Stimulated activated naive CD8-positive, alpha-beta T cell treated with anti-CD3 and anti-CD28 coated beads, Interleukin-15, Interleukin-2, amounts not matched to agents 100 U/mL and 50 U/mL, for 24 hours (primary cell): Measurements from ENCODE around the gene GEMIN4.

ENCODE experiments used
- ATAC-seq: fragments of 150-1000 bp; cut with Tn5 transposase; one replicate; pipeline ENCODE4 v1.10.0; 2021
- DNase-seq: peaks from one replicate; pipeline ENCODE4 v3.0.0; 2021

GEMIN4 gene

DNA sequence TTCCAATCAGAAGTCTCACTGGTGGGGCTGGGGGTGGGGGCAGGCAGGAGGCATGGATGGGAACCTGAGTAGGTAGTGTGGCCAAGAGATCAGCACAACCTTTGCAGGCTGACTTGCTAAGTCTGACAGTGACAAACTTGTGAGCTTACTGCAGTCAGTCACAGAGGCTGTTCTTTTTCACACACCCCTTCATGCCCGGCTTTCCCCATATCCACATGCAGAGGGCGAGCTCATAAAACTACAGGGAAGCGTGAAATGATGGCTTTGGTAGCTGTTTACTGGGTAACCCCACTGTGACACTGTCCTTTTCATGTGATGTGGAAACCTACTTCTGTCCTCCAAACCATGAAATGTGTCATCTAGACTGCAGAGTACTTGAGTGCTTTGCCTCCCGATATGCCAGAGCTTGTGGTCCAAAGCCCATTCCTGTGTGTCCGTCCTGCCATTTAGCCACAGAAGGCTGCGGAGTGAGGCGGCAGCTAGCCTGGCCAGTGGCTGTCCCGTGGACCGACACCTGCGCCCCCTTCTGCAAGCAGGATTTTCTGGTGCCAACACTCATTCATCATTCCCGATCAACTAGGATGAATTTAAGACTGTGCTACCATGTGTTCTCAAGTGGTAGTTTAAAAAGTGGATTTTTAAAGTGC is 9.8 kb downstream of the GEMIN4 start:
- DNase-seq (no peak), ATAC-seq (no peak)

DNA sequence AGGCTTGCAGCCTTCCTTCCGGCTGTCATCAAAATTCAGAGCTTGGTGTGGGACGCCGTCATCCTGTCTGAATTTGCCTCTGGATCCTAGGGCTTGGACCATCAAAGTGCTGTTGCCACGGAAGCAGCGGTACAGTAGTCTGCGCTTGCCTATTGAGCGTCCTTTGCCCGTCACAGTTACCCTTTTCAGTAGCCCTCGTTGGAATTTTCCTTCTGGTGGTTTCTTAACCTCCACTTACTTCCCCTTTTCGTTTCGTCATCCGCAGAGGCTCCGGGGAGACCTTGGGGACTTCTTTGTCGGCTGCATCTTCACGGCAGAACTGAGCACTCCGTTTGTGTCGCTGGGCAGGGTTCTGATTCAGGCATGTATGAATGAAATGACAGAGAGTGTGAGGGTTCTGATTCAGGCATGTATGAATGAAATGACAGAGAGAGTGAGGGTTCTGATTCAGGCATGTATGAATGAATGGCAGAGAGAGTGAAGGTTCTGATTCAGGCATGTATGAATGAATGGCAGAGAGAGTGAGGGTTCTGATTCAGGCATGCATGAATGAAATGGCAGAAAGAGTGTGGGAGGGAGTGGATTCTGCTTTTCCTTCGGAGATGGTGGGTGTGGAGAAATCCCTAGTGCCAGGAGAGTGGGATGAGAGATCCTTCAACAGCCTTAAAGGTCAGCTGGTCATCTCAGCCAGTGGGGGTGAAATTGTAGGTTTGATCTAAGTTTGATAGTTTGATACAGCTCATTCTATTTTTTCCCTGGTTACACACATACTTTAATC is 11.6 kb downstream of the GEMIN4 start:
- peak; percentile 46 for DNase-seq
- peak; percentile 81 for ATAC-seq

DNA sequence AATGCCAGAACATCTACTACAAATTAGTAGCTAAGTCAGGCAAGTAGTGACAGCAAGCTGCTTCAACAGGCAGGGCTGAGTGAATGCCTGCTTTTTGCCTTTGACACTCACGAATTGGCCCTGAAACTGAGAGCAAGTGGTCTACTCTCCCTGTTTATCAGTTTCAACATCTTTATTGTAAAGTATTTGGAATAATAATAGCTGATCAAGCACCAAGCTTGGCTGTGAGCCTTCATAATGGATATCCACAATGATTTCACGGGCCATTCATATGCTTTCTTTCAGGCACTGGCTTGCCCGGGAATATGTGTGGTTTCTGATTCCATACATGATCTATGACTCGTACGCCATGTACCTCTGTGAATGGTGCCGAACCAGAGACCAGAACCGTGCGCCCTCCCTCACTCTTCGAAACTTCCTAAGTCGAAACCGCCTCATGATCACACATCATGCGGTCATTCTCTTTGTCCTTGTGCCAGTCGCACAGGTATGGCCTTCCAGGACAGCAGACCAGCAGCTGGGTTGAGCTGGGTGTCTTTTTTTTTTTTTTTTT is 14.4 kb downstream of the GEMIN4 start:
- ATAC-seq, result no peak
- DNase-seq, result no peak

DNA sequence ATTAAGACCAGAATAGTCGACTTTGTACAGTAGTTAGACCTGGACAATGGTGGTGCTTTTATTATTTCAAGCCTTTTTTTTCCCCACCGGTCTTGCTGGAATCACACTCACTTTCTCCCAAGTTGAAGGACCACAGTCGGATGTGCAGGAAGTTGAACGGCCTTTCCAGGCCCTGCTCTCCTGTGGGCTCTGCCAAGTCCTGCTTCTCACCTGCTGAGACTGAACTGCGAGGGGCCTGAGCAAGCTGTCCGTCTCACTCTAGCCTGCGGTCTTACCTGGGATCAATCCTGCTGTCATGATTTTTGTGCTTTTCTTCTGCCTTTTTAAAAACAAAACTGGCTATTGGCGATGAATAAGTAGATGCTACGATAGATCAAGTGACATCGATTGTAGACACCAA is 18.3 kb downstream of the GEMIN4 start:
- ATAC-seq (no peak), DNase-seq (no peak)

DNA sequence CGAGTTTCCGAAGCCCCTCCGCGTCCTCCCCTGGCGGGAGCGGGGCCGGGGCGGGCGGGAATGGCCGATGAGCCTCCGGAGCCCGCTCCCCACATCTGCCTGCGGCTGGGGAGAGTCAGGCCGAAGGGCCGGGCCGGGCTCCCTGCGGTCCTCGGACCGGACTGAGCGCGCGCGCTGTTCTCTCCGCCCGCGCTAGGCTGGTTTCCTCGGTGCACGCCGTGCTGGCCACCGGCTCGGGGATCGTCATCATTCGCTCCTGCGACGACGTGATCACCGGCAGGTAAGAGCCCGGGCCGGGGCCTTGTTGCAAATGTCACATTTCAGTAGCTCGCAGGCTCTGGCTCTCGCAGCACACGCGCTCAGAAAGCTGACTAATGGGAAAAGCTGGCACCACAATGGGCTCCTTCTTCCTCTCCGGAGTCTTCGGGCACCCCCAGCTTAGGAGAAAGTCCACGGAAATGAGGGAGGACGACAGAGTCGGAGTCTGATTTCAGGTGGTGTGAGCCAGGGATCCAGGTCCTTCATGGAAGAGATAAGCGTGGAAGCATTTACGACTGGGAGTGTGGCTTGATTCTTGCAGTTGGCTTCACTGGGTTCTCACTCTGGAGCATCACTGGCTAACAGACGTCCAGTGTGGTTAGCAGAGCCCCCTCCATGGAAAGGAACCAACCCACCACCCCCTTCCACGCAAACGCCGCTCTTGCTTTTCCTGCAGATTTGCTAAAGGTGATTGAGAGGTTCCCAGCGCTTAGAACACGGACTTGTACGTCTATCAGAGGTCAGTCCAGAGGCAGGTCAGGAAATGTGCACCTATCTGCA is 19.0 kb downstream of the GEMIN4 start:
- DNase-seq, result peak; percentile 79

DNA sequence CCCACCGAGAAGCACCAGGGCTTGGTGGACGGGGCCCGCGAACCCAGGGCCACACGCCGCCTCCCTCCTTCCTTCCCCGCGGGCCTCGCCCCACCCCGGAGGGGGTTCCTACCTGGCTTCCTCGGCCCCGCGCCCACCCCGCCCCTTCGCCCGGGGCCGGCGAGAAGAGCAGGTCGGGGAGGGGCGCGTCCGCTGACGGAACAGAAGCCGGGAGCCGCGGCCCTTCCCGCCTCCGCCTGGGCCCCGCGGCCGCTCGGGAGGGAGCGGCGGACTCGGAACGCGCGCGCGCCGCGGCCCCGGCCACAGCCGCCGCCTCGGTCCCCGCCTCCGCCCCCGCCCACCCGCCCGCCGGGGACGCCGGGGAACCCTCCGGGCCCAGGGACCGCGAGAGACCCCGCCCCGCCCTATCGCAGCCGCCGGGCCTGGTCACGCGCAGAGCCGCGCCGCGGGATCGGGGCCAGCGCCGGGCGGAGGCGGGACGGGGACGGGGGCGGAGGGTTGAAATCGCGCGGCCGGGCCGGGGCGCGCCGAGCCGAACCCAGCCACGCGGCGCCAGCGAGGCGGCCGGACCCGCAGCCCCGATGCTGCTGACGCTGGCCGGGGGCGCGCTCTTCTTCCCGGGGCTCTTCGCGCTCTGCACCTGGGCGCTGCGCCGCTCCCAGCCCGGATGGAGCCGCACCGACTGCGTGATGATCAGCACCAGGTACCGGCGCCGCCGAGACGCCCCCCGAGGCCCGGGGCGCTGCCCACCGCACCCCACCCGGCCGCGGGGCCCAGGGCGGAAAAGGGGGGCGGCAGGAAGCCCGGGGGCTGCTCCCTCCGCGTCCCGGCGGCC is 19.8 kb downstream of the GEMIN4 start, which contains the start of gene TLCD3A:
TSS of gene TLCD3A (plus strand) at position 530 of the 835 bp plus-strand sequence. CDS start at position 582, 52 bp downstream.
- DNase-seq, result peak; percentile 73
- peak; percentile 71 for ATAC-seq

More for the DNA sequence above, 19.0 kb downstream of the GEMIN4 start:
- peak; percentile 59 for ATAC-seq

DNA sequence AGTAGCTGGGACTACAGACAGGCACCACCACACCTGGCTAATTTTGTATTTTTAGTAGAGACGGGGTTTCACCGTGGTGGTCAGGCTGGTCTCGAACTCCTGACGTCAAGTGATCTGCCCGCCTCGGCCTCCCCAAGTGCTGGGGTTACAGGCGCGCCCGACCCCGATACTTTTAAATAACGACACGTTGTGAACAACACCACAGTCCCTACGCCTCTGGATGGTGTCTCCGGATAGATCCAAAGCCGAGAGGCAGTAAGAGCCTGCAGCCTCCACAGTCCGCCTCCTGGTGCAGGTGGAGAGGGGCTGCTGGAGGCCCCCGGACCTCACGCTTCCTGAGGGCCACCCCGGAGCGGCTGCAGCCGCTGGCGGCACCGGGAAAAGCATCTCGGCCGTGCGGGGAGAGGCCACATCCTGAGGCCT is 20.4 kb downstream of the GEMIN4 start:
- DNase-seq (no peak), ATAC-seq (no peak)

DNA sequence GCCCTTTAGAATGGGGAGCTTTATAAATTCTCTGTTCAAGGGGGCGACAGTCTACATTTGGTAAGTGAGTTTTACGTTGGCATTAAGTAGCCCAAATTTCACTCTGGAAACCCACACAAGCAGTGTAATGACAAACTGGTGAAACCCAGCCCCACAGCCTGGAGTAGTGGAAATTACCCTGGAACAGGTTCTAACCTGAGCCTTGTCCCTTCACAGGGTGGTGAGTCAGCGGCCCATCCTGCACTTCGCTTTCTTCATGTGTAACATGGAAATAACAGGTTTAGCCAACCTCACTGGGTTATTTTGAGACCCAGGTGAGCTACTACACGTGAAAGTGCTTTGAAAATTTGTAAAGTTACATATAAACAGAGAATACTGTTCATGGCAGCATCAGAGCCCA is 23.2 kb downstream of the GEMIN4 start:
- ATAC-seq (peak; percentile 26), DNase-seq (no peak)

DNA sequence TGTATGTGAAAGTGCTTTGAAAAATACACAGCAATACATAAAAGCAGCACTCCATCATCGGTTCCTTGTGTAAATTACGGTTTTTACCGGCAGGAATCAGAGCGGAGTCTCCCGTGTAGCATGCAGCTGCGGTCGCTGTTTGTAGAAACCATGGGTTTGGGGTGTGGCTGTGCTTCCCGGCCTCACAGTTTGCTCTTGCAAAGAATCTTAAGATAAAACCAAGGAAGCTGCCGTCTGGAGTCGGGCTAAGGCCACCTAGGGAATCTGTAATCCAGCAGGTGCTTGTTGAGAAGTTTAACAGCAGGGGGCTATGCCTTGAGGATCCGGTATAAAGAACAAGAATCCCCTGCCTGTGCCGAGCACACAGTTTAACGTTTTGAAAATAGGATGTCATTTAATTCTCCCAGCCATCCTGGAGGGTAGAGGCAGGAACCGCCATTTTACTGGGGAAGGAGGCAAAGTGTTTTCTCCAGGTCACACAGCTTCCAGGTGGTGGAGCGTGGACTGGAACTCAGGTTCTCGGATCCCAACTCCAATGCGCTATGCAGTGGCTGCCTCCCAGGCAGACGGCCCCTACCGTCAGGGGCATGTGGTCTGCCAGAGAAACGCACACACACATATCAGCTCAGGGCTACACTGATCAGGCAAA is 25.7 kb downstream of the GEMIN4 start:
- no peak for ATAC-seq
- no peak for DNase-seq

DNA sequence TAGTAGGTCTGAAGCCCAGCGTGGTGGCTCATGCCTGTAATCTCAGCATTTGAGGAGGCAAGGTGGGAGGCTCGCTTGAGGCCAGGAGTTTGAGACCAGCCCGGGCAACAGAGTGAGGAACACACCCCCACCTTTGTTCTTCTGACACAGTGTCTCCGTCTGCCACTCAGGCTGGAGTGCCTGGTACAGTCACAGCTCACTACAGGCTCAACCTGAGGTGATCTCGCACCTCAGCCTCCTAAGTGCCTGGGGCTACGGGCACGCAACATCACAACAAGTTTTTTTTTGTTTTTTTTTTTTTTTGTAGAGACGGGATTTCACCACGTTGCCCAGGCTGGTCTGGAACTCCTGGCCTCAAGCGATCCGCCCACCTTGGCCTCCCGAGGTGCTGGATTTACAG is 26.3 kb downstream of the GEMIN4 start:
- ATAC-seq (no peak), DNase-seq (no peak)

DNA sequence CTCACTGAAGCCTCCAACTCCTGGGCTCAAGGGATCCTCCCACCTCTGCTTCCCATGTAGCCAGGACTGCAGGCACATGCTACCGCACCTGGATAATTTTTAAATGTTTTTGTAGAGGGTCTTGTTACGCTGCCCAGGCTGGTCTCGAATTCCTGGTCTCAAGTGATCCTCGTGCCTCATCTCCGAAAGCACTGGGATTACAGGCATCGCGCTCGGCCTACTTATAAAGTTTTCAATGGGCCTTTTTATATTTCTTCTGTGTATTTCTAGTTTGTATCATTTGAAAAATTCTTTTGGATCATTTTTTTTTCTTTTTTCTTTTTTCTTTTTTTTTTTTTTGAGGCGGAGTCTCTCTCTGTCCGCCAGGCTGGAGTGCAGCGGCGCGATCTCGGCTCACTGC is 27.0 kb downstream of the GEMIN4 start:
- DNase-seq, result no peak

DNA sequence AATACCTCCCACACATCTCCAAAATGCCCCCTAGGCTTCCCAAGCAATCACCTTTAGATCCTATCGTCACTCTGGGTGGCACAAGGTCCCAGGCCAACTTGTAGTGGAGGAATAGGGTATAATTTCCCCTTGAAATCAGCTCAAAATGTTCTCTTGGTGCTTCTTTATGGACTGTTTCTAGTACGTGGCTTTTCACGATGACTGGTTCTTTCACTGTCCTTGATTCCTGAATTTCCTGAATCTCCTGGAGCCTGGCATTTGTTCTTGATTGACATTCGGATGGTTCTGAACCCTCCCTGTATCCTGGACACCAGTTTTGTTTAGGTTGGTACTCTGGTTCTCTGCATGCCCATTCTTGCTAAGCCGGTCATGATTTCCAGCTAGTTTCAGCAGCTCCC is 30.5 kb downstream of the GEMIN4 start:
- ATAC-seq (no peak), DNase-seq (no peak)

More for the DNA sequence above, 27.0 kb downstream of the GEMIN4 start:
- ATAC-seq, result no peak

DNA sequence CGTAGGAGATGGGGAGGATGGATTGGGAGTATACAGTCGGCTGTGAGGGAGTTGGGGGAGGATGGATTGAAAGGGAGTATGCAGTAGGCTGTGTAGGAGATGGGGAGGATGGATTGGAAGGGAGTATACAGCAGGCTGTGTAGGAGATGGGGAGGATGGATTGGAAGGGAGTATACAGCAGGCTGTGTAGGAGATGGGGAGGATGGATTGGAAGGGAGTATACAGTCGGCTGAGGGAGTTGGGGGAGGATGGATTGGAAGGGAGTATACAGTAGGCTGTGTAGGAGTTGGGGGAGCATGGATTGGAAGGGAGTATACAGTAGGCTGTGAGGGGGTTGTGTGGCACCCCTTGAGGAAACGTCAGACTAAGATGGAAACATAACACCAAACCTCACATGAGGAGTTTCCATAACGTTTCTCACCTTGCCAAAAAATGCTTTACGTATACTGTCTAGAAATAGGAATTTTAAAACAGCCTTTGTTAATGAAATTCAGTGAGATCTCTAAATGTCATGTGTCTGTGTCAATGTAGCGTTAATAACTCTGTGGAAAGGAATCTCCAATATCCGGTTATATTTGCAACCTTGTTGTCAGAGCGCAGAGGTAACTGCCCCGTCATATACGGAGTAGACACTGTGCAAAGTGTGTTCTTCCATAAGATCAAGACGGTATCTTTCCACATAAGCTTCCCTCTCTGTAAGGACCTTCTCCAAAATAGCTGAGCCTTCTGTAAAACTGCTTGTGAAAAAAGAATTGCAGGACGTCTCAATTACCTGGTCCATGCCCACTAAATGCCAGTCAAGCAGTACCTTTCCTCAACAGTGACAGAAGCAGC is 31.1 kb downstream of the GEMIN4 start:
- ATAC-seq (no peak), DNase-seq (no peak)

DNA sequence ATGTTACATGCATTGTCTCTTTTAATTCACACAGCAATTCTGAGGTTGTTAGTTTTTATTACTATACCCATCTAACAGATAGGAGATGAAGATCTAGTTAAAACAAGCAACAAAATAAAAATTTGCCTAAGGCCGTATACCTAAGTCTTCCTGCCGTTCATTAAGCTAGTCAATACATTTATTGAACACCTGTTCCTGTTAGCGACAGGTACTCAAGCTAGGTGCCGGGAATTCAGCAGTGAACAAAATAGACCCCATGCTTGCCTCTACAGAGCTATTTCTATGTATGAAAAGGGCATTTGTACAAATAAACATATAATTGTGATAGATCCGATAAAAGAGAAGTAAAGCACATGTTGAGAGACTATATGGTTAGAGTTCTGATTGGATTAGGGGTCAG is 34.0 kb downstream of the GEMIN4 start:
- ATAC-seq, result no peak
- DNase-seq, result no peak

DNA sequence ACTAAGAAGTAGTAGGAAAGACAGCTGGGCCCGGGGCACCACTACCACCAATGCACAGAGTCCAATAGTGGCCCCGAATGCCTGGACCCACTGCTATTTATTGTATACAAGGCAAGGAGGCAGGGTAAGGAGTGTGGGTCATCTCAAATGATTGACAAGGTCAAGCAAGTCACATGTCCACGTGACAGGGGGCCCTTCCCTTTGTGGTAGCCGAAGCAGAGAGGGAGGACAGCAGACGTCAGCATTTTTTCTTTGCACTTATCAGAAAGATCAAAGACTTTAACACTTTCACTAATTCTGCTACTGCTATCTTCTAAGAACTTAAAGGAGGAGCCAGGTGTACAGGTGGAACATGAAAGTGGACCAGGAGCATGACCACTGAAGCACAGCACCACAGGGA is 43.9 kb downstream of the GEMIN4 start:
- no peak for DNase-seq
- no peak for ATAC-seq

DNA sequence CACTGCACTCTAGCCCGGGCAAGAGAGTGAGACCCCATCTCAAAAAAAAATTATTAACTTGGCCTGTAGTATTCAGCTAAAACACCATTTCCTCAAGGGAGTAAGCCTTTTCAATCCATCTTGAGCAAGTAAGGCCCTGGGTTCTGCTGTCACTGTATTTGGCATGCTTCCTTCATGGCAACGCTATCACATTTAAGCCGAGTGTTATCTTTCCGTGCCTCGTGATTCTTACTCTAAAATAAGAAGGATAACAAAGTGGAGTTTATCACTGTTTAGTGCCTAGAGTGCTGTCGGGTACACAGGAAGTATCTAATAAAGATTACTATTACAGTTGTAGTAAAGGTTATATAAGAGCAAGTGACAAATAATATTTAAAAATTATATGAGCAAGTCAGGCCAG is 46.2 kb downstream of the GEMIN4 start:
- DNase-seq, result no peak
- no peak for ATAC-seq

DNA sequence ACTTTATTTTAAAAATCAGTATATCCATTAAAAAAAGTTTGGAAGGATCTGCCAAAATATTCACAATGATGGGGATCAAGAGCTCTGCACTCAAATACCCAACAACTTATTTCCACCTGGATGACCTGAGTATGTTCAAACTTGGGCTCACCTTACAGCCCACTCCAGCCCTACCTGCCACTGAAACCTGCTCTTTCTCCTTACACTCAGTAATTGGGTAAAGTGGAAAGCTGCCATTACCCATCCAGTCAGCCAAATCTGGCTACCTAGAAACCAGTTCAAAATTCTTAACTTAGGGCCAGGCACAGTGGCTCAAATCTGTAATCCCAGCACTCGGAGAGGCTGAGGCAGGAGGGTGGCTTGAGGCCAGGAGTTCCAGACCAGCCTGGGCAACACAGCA is 47.1 kb downstream of the GEMIN4 start:
- ATAC-seq (no peak), DNase-seq (no peak)

DNA sequence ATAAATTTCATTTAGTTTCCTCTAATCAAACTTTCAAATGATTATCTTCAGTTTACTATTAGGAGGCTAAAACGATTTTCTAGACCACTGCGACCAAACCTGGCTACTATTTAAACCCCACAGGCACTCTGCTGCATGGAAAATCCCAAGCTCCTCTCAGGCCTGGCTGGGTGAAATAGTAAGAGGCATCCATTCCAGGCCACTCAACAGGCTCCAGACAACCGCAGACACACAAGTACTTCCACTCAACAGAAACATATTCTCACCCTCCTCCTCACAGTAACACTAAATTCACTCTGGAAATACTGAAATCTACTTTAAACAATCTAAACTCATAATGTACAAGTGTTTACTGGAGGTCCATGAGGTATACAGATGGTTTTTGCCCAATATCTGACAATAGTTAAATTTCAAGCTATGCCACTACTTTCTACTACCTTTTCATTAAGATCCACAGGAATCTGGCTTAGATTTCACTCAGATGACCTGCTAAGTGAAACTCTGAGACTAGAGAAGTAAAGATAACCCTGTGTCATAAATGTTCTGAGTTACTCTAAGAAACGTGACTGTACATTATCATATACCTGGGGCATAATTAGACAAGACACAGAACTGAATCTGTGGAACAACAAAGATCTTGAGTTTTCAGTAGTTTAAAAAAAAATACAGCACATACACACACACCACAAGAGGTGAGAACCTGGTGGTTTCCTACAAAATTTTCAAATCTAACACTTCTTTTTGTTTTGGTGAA is 47.8 kb downstream of the GEMIN4 start:
- ATAC-seq (no peak), DNase-seq (no peak)

DNA sequence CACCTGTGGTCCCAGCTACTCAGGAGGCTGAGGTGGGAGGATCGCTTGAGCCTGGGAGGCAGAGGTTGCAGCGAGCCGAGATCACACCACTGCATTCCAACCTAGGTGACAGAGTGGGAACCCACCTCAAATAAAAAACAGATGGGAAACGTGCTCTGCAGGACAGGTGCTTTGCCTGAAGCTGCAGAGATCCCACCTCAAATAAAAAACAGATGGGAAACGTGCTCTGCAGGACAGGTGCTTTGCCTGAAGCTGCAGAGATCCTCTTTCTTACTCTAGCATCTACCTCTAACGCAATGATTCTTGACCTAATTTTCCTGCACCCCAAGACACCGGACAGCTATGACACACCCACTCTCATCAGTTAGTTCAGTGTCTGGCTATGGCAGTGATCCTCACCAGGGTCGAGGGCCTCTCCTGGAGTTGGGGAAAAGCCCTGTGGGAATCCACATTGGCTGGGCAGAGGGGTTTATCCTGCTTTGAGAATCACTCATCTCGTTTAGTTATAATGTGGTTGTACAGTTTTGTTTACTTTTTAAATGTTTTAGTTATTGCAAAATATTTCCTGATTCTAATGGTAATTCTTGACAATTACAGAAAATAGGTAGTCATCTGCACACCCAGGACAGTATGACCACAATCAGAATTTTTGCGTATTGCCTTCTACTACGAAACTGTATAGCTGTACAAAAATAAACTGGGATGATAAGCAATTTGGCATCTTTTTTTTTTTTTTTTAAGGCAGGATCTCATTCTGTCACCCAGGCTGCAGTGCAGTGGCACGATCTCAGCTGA is 48.8 kb downstream of the GEMIN4 start:
- ATAC-seq, result no peak
- no peak for DNase-seq
